Measurements from ENCODE around the gene S100P.

DNA sequence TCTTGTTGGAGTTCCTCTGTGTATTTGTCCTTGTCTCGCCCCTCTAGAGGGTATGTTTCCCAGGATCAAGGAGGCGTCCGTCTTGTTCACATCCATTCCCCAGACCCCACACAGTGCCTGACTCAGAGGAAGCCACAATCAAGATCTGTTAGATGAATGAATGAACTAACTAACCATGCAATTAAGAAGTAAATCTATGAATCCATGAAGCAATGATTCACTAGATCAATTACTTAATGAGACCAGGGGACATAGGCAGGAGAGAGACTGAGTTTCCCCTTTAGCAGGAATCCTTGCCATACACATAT, 34.2 kb downstream of the S100P start:
- TF ChIP-seq TCF12 (IDR thresholded peaks at IDR 0.05; ENCODE audit: low read depth) (no peak), NFIC (IDR thresholded peaks at IDR 0.05) (no peak), REST (IDR thresholded peaks at IDR 0.05; ENCODE audit: low read depth) (no peak), CREB1 (IDR thresholded peaks at IDR 0.05; ENCODE audit: low read depth) (no peak), MAX (IDR thresholded peaks at IDR 0.05) (no peak), EP300 (IDR thresholded peaks at IDR 0.05; ENCODE audit: borderline replicate concordance) (no peak), TAF1 (IDR thresholded peaks at IDR 0.05; ENCODE audit: low read depth) (no peak), CEBPB (IDR thresholded peaks at IDR 0.05) (no peak), RAD21 (IDR thresholded peaks at IDR 0.05; ENCODE audit: low read depth) (no peak), FOXM1 (IDR thresholded peaks at IDR 0.05; ENCODE audit: borderline replicate concordance, low read depth) (no peak), EGR1 (IDR thresholded peaks at IDR 0.05) (no peak), YY1 (IDR thresholded peaks at IDR 0.05; ENCODE audit: low read depth) (no peak)
- TF ChIP-seq, protein P1, sequence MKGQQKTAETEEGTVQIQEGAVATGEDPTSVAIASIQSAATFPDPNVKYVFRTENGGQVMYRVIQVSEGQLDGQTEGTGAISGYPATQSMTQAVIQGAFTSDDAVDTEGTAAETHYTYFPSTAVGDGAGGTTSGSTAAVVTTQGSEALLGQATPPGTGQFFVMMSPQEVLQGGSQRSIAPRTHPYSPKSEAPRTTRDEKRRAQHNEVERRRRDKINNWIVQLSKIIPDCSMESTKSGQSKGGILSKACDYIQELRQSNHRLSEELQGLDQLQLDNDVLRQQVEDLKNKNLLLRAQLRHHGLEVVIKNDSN (IDR thresholded peaks at IDR 0.05), result no peak

Measured in Ishikawa (cell line).